Activated CD8-positive, alpha-beta memory T cell treated with anti-CD3 and anti-CD28 coated beads, Interleukin-2, amount 50 U/mL, for 4 hours (primary cell): Measurements from ENCODE around the gene CMTM8.
A peak's percentile ranks its signal among the peaks of the same experiment; 100 is the strongest.
"Not testable (repeated sequence)": the region's sequence is repeated elsewhere in the genome, so short reads cannot be mapped to it uniquely, and the experiment has no call there.

ENCODE experiments used
- DNase-seq: peaks from one replicate; pipeline ENCODE4 v3.0.0-alpha.2; 2020

The CMTM8 gene

GRCh38 chr3:32387512-32387911, 149.0 kb downstream of the CMTM8 start:
- DNase-seq = no peak

- not testable (repeated sequence) for DNase-seq
Observed at GRCh38 chr3:32389577-32389976, 151.1 kb downstream of the CMTM8 start.

- DNase-seq = peak; percentile 54
Observed at GRCh38 chr3:32391643-32392535, 153.4 kb downstream of the CMTM8 start, which contains the start of gene CMTM7. Gene CMTM7 (plus strand): TSS chr3:32391853. CDS start chr3:32391907, 54 bp downstream.

- DNase-seq = no peak
Observed at GRCh38 chr3:32392536-32393302, 154.2 kb downstream of the CMTM8 start.

- no peak for DNase-seq
Observed at GRCh38 chr3:32395496-32395895, 157.0 kb downstream of the CMTM8 start.

GRCh38 chr3:32397941-32398340, 159.5 kb downstream of the CMTM8 start:
- DNase-seq = no peak

- no peak for DNase-seq
Observed at GRCh38 chr3:32398531-32398930, 160.1 kb downstream of the CMTM8 start.

GRCh38 chr3:32399030-32399620, 160.6 kb downstream of the CMTM8 start:
- no peak for DNase-seq

- DNase-seq = no peak
Observed at GRCh38 chr3:32401126-32401525, 162.6 kb downstream of the CMTM8 start.

GRCh38 chr3:32401556-32402081, 163.1 kb downstream of the CMTM8 start:
- DNase-seq = peak; percentile 60

GRCh38 chr3:32403663-32404062, 165.2 kb downstream of the CMTM8 start:
- no peak for DNase-seq

- no peak for DNase-seq
Observed at GRCh38 chr3:32404714-32405113, 166.2 kb downstream of the CMTM8 start.

GRCh38 chr3:32405155-32405554, 166.7 kb downstream of the CMTM8 start:
- no peak for DNase-seq

- DNase-seq = no peak
Observed at GRCh38 chr3:32405711-32406323, 167.3 kb downstream of the CMTM8 start.

GRCh38 chr3:32406486-32407408, 168.3 kb downstream of the CMTM8 start:
- no peak for DNase-seq

- DNase-seq = no peak
Observed at GRCh38 chr3:32410367-32411246, 172.1 kb downstream of the CMTM8 start.

- DNase-seq = no peak
Observed at GRCh38 chr3:32411442-32411841, 173.0 kb downstream of the CMTM8 start.

- DNase-seq = no peak
Observed at GRCh38 chr3:32412887-32413286, 174.4 kb downstream of the CMTM8 start.

- no peak for DNase-seq
Observed at GRCh38 chr3:32413845-32414521, 175.5 kb downstream of the CMTM8 start.
